GM12878 (cell line): Measurements from ENCODE around the gene SSC4D. TPM values are rescaled to one million over a fixed set of nuclear protein-coding genes. Genes with fewer than 3 reads are reported as not detected.

Experiments
- ATAC-seq: fragments of 200-7000 bp; cut with Tn5 transposase; 3 replicates; pipeline ENCODE4 v1.9.1; 2020; ENCODE audit warnings: mild to moderate bottlenecking, moderate library complexity
- BruUV-seq: library from RNA; stranded (reverse); fragments of 400-500 nt; replicated peaks from 2 replicates; lab custom pipeline; 2021; lab: Mats Ljungman, UMichigan
- CTCF ChIA-PET: fragments of 300-600 bp; sonication (Branson Sonifier 250); formaldehyde crosslinking; extraction: SDS; loops from one replicate; lab custom pipeline; 2021; ENCODE audit warnings: inconsistent platforms; lab: Yijun Ruan, JAX
- POLR2A ChIA-PET: fragments of 350-600 bp; formaldehyde crosslinking; extraction: SDS; loops from one replicate; lab custom pipeline; 2021; ENCODE audit warnings: inconsistent platforms; lab: Charles Lee
- RAD21 ChIA-PET: fragments of 300-600 bp; sonication (Branson Sonifier 250); formaldehyde crosslinking; loops from one replicate; lab custom pipeline; 2023; ENCODE audit warnings: antibody characterized with exemption; ENCODE audit not compliant: unreplicated experiment; lab: Charles Lee
- SMC1A ChIA-PET: fragments of 300-600 bp; sonication (Branson Sonifier 250); formaldehyde crosslinking; loops from one replicate; lab custom pipeline; 2023; ENCODE audit not compliant: unreplicated experiment, uncharacterized antibody; lab: Charles Lee
- DNase-seq: peaks from one replicate; pipeline ENCODE4 v3.0.0-alpha.2; 2011; ENCODE audit warnings: low read depth, low spot score
- FAIRE-seq: peaks from 3 replicates; lab custom pipeline; 2011; peaks lifted over from hg19 to GRCh38; lab: Jason Lieb, UNC
- H2AFZ ChIP-seq: 2 replicates; pipeline ENCODE4 v1.6.0; 2011; ENCODE audit warnings: low read depth, low read length, control low read depth; ENCODE audit not compliant: control insufficient read depth
- H3K27ac ChIP-seq: 2 replicates; pipeline ENCODE4 v1.5.1; 2011; ENCODE audit warnings: control low read depth; ENCODE audit not compliant: control insufficient read depth, insufficient read depth
- H3K27me3 ChIP-seq, 2 experiments: replicated peaks in 1 of 2; 2 replicates each; pipeline versions ENCODE4 v1.6.0 to v1.6.1; 2011; ENCODE audit warnings: low read length in 1 of 2; ENCODE audit not compliant: control insufficient read depth in 2 of 2, insufficient read depth in 2 of 2
- H3K36me3 ChIP-seq, 2 experiments: 2 replicates each; pipeline ENCODE4 v1.5.1; 2011; ENCODE audit warnings: low read length in 1 of 2; ENCODE audit not compliant: control insufficient read depth in 2 of 2, insufficient read depth in 2 of 2
- H3K4me1 ChIP-seq: 2 replicates; pipeline ENCODE4 v1.6.1; 2011; ENCODE audit warnings: mild to moderate bottlenecking, low read length, moderate library complexity, mixed read lengths; ENCODE audit not compliant: control insufficient read depth, insufficient read depth
- H3K4me2 ChIP-seq: 2 replicates; pipeline ENCODE4 v1.6.0; 2011; ENCODE audit warnings: control low read depth; ENCODE audit not compliant: control insufficient read depth, insufficient read depth
- H3K4me3 ChIP-seq: fragments of 200-600 bp; sonication (generic); 2 replicates; pipeline ENCODE4 v1.5.1; 2016
- H3K79me2 ChIP-seq: 2 replicates; pipeline ENCODE4 v1.6.0; 2011; ENCODE audit warnings: low read length; ENCODE audit not compliant: control insufficient read depth, insufficient read depth
- H3K9ac ChIP-seq: 2 replicates; pipeline ENCODE4 v1.8.0; 2011; ENCODE audit warnings: low read length, control low read depth, mixed read lengths; ENCODE audit not compliant: control insufficient read depth, insufficient read depth
- H3K9me3 ChIP-seq: replicated peaks from 3 replicates; pipeline ENCODE4 v1.5.1; 2011; ENCODE audit warnings: mild to moderate bottlenecking, low read length; ENCODE audit not compliant: control insufficient read depth, insufficient read depth
- H4K20me1 ChIP-seq: 2 replicates; pipeline ENCODE4 v1.6.0; 2011; ENCODE audit not compliant: control insufficient read depth, insufficient read depth
- ATF7 ChIP-seq: fragments of 450-650 bp; IDR thresholded peaks from 2 replicates; pipeline ENCODE4 v1.6.1; 2016; ENCODE audit warnings: low read depth, mild to moderate bottlenecking
- CBX5 ChIP-seq: sonication (generic); IDR thresholded peaks from 2 replicates; pipeline ENCODE4 v1.6.1; 2016; ENCODE audit warnings: low read depth, moderate library complexity, mild to moderate bottlenecking, inconsistent platforms
- CREB1 ChIP-seq: IDR thresholded peaks from 2 replicates; pipeline ENCODE4 v1.6.1; 2012; ENCODE audit warnings: low read depth, mild to moderate bottlenecking, inconsistent platforms
- EGR1 ChIP-seq, 2 experiments: IDR thresholded peaks; 1 replicate in 1 of 2; 2 replicates in 1 of 2; pipeline ENCODE4 v1.6.1; 2011 to 2012; ENCODE audit warnings: low read depth in 2 of 2, low read length in 2 of 2, borderline replicate concordance in 1 of 2, mild to moderate bottlenecking in 1 of 2, moderate library complexity in 1 of 2
- ETV6 ChIP-seq, 2 experiments: fragments of 450-650 bp in 1 of 2; IDR thresholded peaks in 1 of 2; conservative IDR thresholded peaks in 1 of 2; 2 replicates each; pipeline ENCODE4 v1.6.1; 2014; ENCODE audit warnings: antibody characterized with exemption in 1 of 2, borderline replicate concordance in 1 of 2, low read depth in 1 of 2, mild to moderate bottlenecking in 1 of 2, moderate library complexity in 1 of 2
- JUND ChIP-seq: IDR thresholded peaks from 2 replicates; pipeline ENCODE4 v1.6.1; 2012; ENCODE audit warnings: low read depth, mild to moderate bottlenecking, low read length, improper control_type of control experiment, moderate library complexity
- MEF2A ChIP-seq: IDR thresholded peaks from 2 replicates; pipeline ENCODE4 v1.6.1; 2011; ENCODE audit warnings: low read depth, mild to moderate bottlenecking, low read length, moderate library complexity; ENCODE audit not compliant: insufficient read depth
- NKRF ChIP-seq: fragments of 450-650 bp; conservative IDR thresholded peaks from 2 replicates; pipeline ENCODE4 v1.6.1; 2017; ENCODE audit warnings: mild to moderate bottlenecking, moderate library complexity
- POLR2AphosphoS5 ChIP-seq: IDR thresholded peaks from 2 replicates; pipeline ENCODE4 v1.6.1; 2011; ENCODE audit warnings: mild to moderate bottlenecking, low read length, inconsistent platforms
- RAD51 ChIP-seq: fragments of 450-650 bp; IDR thresholded peaks from 2 replicates; pipeline ENCODE4 v1.6.1; 2016; ENCODE audit warnings: moderate library complexity, mild to moderate bottlenecking, inconsistent platforms
- RB1 ChIP-seq: fragments of 450-650 bp; formaldehyde crosslinking; IDR thresholded peaks from 2 replicates; pipeline ENCODE4 v1.6.1; 2017; ENCODE audit warnings: mild to moderate bottlenecking, borderline replicate concordance
- SIN3A ChIP-seq: IDR thresholded peaks from 2 replicates; pipeline ENCODE4 v1.6.1; 2012; ENCODE audit warnings: low read depth, low read length, improper control_type of control experiment
- SMARCA5 ChIP-seq: fragments of 450-650 bp; IDR thresholded peaks from 2 replicates; pipeline ENCODE4 v1.6.1; 2017; ENCODE audit warnings: mild to moderate bottlenecking
- USF2 ChIP-seq: IDR thresholded peaks from 2 replicates; pipeline ENCODE4 v1.6.1; 2011; ENCODE audit warnings: low read depth, low read length, improper control_type of control experiment, borderline replicate concordance
- ZZZ3 ChIP-seq: IDR thresholded peaks from 2 replicates; pipeline ENCODE4 v1.6.1; 2011; ENCODE audit warnings: low read depth; ENCODE audit not compliant: control insufficient read depth, insufficient read length
- WGBS: methylation state at CpG from one replicate; pipeline ENCODE4 v1.1.6; 2016; ENCODE audit warnings: low lambda C conversion rate; ENCODE audit not compliant: insufficient replicate concordance, insufficient coverage; ENCODE audit errors: missing lambda C conversion rate; 5-methylcytosine and 5-hydroxymethylcytosine counted together
- in situ Hi-C: fragments of 300-500 bp; cut with MboI; formaldehyde crosslinking; loops from 9 replicates; pipeline ENCODE4 v1.14.3; 2018; ENCODE audit warnings: mixed read lengths
- intact Hi-C: fragments of 100-400 bp; cut with micrococcal nuclease; formaldehyde crosslinking; loops from one replicate; pipeline ENCODE4 v1.14.2; 2022; ENCODE audit not compliant: unreplicated experiment
- polyA plus RNA-seq, 11 experiments: library from polyadenylated mRNA; depleted of rRNA in 4 of 11; unstranded in 6 of 11; stranded (reverse) in 5 of 11; fragments of >200 nt; fragmentation: Nextera tagmentation in 4 of 11; fragmentation: Illumina TruSeq in 1 of 11; extraction: Ambion mirVana in 4 of 11; extraction: Trizol in 1 of 11; gene quantifications; 1 replicate in 1 of 11; 2 replicates in 10 of 11; pipeline versions ENCODE4 v1.2.1 to v1.2.3, GENCODE V29; 2011 to 2016; ENCODE audit warnings: inconsistent platforms in 2 of 11, missing spikeins in 2 of 11, low read depth in 1 of 11
- total RNA-seq, 4 experiments: library from RNA; depleted of rRNA in 3 of 4; stranded (reverse); fragments of >200 nt in 3 of 4; fragmentation: Illumina TruSeq in 1 of 4; extraction: Trizol in 1 of 4; gene quantifications; 2 replicates each; pipeline versions ENCODE4 v1.2.1 to v1.2.3, GENCODE V29; 2013 to 2021
- TF ChIP-seq, protein P1 (sequence below): fragments of 150-350 bp; IDR thresholded peaks from 2 replicates; pipeline ENCODE4 v1.6.1; 2016; ENCODE audit warnings: low read depth, low read length

Gene SSC4D
- total and polyA plus RNA-seq, 10 of the 15 experiments (the other 5 are each of a cell fraction or from before 2014, with no cell fraction given): 0.08 to 0.79 (median 0.25) TPM; not detected in 1

DNA sequence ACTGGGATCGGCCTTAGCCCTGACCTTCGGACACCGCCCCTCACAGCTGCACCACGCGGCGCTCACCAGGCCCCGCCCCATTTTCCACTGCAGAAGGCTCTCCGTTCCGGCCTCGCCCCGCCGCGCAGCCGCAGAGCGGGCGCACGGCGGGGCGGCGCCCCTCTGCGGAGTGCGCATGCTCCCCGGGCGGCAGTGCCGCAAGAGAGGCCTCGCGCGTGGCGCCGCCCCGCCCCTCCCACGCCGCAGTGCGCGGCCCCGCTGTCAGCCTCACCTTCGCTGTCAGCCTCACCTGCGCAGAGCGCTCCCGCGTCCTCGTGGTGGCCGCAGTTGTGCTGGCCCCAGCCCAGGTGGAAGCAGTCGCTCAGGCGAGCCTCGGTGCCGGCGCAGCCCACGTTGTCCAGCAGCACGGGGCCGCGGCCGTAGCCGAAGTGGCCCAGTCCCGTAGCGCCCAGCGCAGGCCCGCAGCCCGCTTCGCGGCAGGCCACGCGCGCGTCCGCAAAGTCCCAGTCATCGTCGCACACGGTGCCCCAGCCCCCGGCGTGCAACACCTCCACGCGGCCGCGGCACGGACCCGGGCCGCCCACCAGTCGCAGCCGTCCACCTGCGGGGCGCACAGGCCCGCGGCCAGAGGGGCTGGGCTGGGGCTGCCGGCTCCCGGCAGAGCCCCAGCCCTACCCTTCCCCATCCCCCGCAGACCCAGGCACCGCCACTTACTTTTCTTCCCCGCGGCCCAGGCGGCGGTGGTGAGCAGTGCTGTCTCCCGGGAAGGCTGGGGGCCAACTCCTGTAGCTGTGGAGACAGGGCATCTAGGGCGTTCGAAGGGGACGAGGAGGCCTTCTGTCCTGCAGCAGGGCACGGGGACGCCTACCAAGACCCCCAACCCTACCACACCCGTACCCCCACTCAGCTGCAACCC lies 16.1 kb downstream of the SSC4D start:
- in situ Hi-C loops: no loop called here
- ChIA-PET SMC1A (no interaction called here), POLR2A (interaction anchor here (0.6 to 2.3 kb wide), 3 partner anchors 11 to 348 kb away, joined by 3 to 5 read pairs (median 4); no protein-coding TSS in a partner anchor), CTCF (interaction anchor here (0.7 to 0.9 kb wide), 2 partner anchors 34 to 200 kb away, joined by 3 read pairs; no protein-coding TSS in a partner anchor), RAD21 (no interaction called here)
- H3K4me1 ChIP-seq: peaks cover 12% of the 10 kb centered on the region
- WGBS: 3% methylated on average over 99 of the region's 99 CpGs
- no peaks in the 10 kb centered on the region for H3K36me3 ChIP-seq
- H3K9ac ChIP-seq: peak overlapping the region; percentile 17; the same call in 1 of the 2 replicates
- H3K4me3 ChIP-seq: peak overlapping the region; percentile 67; the same call in 1 of the 2 replicates
- ATAC-seq: peak; percentile 96
- H3K9me3 ChIP-seq: no peaks in the 10 kb centered on the region
- FAIRE-seq: peak; percentile 97
- no peaks in the 10 kb centered on the region for H3K79me2 ChIP-seq
- no TSS peak for BruUV-seq
- H3K27me3 ChIP-seq: no peaks in the 10 kb centered on the region
- H3K4me2 ChIP-seq: peak overlapping the region; percentile 70
- H2AFZ ChIP-seq: peak overlapping the region; percentile 87
- intact Hi-C loops: loop anchor here (2.0 kb wide), 1 partner anchor 75 kb away; no protein-coding TSS in a partner anchor
- no peak overlapping the region for H3K27ac ChIP-seq
- H4K20me1 ChIP-seq: no peaks in the 10 kb centered on the region
- DNase-seq: peak; percentile 66
- TF ChIP-seq ETV6 (conservative IDR thresholded peaks at IDR 0.05 in 1 of 2, IDR thresholded peaks at IDR 0.05 in 1 of 2; ENCODE audit: borderline replicate concordance in 1 of 2, low read depth in 1 of 2) (no peak), POLR2AphosphoS5 (peak; percentile 46; the same call in 1 of the 2 replicates), CBX5 (no peak), ATF7 (no peak), NKRF (peak; percentile 84), RAD51 (no peak), USF2 (no peak; the same call in 1 of the 2 replicates), SMARCA5 (peak; percentile 48; the same call in 1 of the 2 replicates), CREB1 (no peak), SIN3A (no peak), RB1 (peak; percentile 63; the same call in 1 of the 2 replicates), EGR1 (IDR thresholded peaks at IDR 0.05; ENCODE audit: borderline replicate concordance in 1 of 2, low read depth in 2 of 2, low read length in 2 of 2) (peak in 1 of 2 experiments; percentile 66; a peak in 1 of 3 replicates), MEF2A (no peak), ZZZ3 (no peak), JUND (0 out of 2 replicates have a peak, but pooled peaks have one; percentile 5)
- TF ChIP-seq, protein P1, sequence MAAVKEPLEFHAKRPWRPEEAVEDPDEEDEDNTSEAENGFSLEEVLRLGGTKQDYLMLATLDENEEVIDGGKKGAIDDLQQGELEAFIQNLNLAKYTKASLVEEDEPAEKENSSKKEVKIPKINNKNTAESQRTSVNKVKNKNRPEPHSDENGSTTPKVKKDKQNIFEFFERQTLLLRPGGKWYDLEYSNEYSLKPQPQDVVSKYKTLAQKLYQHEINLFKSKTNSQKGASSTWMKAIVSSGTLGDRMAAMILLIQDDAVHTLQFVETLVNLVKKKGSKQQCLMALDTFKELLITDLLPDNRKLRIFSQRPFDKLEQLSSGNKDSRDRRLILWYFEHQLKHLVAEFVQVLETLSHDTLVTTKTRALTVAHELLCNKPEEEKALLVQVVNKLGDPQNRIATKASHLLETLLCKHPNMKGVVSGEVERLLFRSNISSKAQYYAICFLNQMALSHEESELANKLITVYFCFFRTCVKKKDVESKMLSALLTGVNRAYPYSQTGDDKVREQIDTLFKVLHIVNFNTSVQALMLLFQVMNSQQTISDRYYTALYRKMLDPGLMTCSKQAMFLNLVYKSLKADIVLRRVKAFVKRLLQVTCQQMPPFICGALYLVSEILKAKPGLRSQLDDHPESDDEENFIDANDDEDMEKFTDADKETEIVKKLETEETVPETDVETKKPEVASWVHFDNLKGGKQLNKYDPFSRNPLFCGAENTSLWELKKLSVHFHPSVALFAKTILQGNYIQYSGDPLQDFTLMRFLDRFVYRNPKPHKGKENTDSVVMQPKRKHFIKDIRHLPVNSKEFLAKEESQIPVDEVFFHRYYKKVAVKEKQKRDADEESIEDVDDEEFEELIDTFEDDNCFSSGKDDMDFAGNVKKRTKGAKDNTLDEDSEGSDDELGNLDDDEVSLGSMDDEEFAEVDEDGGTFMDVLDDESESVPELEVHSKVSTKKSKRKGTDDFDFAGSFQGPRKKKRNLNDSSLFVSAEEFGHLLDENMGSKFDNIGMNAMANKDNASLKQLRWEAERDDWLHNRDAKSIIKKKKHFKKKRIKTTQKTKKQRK: no peak
